Ishikawa (cell line): Measurements from ENCODE around the gene RPL7A.

Source experiments
- CEBPB ChIP-seq: IDR thresholded peaks from 2 replicates; pipeline ENCODE4 v1.6.1; 2012
- CREB1 ChIP-seq: IDR thresholded peaks from 2 replicates; pipeline ENCODE4 v1.6.1; 2012; ENCODE audit warnings: low read depth
- EGR1 ChIP-seq: IDR thresholded peaks from 2 replicates; pipeline ENCODE4 v1.6.1; 2012
- EP300 ChIP-seq: IDR thresholded peaks from 2 replicates; pipeline ENCODE4 v1.6.1; 2012; ENCODE audit warnings: borderline replicate concordance
- FOXM1 ChIP-seq: IDR thresholded peaks from 2 replicates; pipeline ENCODE4 v1.6.1; 2012; ENCODE audit warnings: low read depth, borderline replicate concordance
- MAX ChIP-seq: IDR thresholded peaks from 2 replicates; pipeline ENCODE4 v1.6.1; 2012
- NFIC ChIP-seq: IDR thresholded peaks from 2 replicates; pipeline ENCODE4 v1.6.1; 2012
- RAD21 ChIP-seq: IDR thresholded peaks from 2 replicates; pipeline ENCODE4 v1.6.1; 2012; ENCODE audit warnings: low read depth
- TAF1 ChIP-seq: IDR thresholded peaks from 2 replicates; pipeline ENCODE4 v1.6.1; 2012; ENCODE audit warnings: low read depth, mild to moderate bottlenecking
- TCF12 ChIP-seq: IDR thresholded peaks from 2 replicates; pipeline ENCODE4 v1.6.1; 2012; ENCODE audit warnings: low read depth
- TEAD4 ChIP-seq: IDR thresholded peaks from 2 replicates; pipeline ENCODE4 v1.6.1; 2012
- USF1 ChIP-seq: IDR thresholded peaks from 2 replicates; pipeline ENCODE4 v1.6.1; 2012
- YY1 ChIP-seq: IDR thresholded peaks from 2 replicates; pipeline ENCODE4 v1.6.1; 2012; ENCODE audit warnings: low read depth
- ZBTB7A ChIP-seq: IDR thresholded peaks from 2 replicates; pipeline ENCODE4 v1.6.1; 2012; ENCODE audit warnings: low read depth
- TF ChIP-seq, protein P1 (sequence below): IDR thresholded peaks from 2 replicates; pipeline ENCODE4 v1.6.1; 2012; ENCODE audit warnings: low read depth, mild to moderate bottlenecking

Gene RPL7A

GRCh38 chr9:133377721-133378216 lies 29.8 kb downstream of the RPL7A start:
- TF ChIP-seq NFIC: no peak
- 0 out of 2 replicates have a peak, but pooled peaks have one; percentile 39 for TF ChIP-seq ZBTB7A
- TF ChIP-seq TCF12: no peak
- no peak for TF ChIP-seq CREB1
- no peak for TF ChIP-seq YY1
- TF ChIP-seq USF1: no peak
- TF ChIP-seq MAX: peak; percentile 52
- TF ChIP-seq, protein P1, sequence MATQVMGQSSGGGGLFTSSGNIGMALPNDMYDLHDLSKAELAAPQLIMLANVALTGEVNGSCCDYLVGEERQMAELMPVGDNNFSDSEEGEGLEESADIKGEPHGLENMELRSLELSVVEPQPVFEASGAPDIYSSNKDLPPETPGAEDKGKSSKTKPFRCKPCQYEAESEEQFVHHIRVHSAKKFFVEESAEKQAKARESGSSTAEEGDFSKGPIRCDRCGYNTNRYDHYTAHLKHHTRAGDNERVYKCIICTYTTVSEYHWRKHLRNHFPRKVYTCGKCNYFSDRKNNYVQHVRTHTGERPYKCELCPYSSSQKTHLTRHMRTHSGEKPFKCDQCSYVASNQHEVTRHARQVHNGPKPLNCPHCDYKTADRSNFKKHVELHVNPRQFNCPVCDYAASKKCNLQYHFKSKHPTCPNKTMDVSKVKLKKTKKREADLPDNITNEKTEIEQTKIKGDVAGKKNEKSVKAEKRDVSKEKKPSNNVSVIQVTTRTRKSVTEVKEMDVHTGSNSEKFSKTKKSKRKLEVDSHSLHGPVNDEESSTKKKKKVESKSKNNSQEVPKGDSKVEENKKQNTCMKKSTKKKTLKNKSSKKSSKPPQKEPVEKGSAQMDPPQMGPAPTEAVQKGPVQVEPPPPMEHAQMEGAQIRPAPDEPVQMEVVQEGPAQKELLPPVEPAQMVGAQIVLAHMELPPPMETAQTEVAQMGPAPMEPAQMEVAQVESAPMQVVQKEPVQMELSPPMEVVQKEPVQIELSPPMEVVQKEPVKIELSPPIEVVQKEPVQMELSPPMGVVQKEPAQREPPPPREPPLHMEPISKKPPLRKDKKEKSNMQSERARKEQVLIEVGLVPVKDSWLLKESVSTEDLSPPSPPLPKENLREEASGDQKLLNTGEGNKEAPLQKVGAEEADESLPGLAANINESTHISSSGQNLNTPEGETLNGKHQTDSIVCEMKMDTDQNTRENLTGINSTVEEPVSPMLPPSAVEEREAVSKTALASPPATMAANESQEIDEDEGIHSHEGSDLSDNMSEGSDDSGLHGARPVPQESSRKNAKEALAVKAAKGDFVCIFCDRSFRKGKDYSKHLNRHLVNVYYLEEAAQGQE: no peak

- TF ChIP-seq NFIC (peak; percentile 65), TAF1 (no peak), ZBTB7A (no peak), MAX (no peak), CEBPB (no peak), RAD21 (no peak), USF1 (no peak)
Observed at GRCh38 chr9:133378408-133378962, 30.5 kb downstream of the RPL7A start.

GRCh38 chr9:133379153-133380086 lies 31.4 kb downstream of the RPL7A start:
- TF ChIP-seq USF1: peak; percentile 51; the same call in 1 of the 2 replicates
- no peak for TF ChIP-seq ZBTB7A

- TF ChIP-seq, protein P1: no peak
- no peak for TF ChIP-seq FOXM1
- no peak for TF ChIP-seq YY1
- no peak for TF ChIP-seq EP300
- TF ChIP-seq TAF1: no peak
- TF ChIP-seq TCF12: no peak
- no peak for TF ChIP-seq RAD21
- TF ChIP-seq CEBPB: no peak
- TF ChIP-seq CREB1: no peak
- TF ChIP-seq TEAD4: no peak
- TF ChIP-seq USF1: no peak
- no peak for TF ChIP-seq MAX
Observed at GRCh38 chr9:133380734-133381133, 32.7 kb downstream of the RPL7A start.

- no peak for TF ChIP-seq EP300
- TF ChIP-seq, protein P1: no peak
- no peak for TF ChIP-seq ZBTB7A
- TF ChIP-seq USF1: no peak
- TF ChIP-seq FOXM1: no peak
- no peak for TF ChIP-seq CEBPB
- no peak for TF ChIP-seq CREB1
- no peak for TF ChIP-seq YY1
- TF ChIP-seq EGR1: no peak
- TF ChIP-seq TEAD4: no peak
Observed at GRCh38 chr9:133382507-133383141, 34.6 kb downstream of the RPL7A start.
